IPS-20b (cell line): Measurements from ENCODE around the gene LPAR3.

ENCODE experiments used
- H3K27ac ChIP-seq: one replicate; pipeline ENCODE4 v1.5.1; 2013; ENCODE audit warnings: low read length
- H3K27me3 ChIP-seq: 2 replicates; pipeline ENCODE4 v1.6.1; 2013; ENCODE audit warnings: mild to moderate bottlenecking, low read length, inconsistent platforms; ENCODE audit not compliant: insufficient read depth
- H3K36me3 ChIP-seq: 2 replicates; pipeline ENCODE4 v1.6.1; 2013; ENCODE audit warnings: low read depth, mild to moderate bottlenecking, inconsistent platforms, low read length, moderate library complexity; ENCODE audit not compliant: insufficient read depth
- H3K4me1 ChIP-seq: 2 replicates; pipeline ENCODE4 v1.6.1; 2013; ENCODE audit warnings: mild to moderate bottlenecking, control low read depth, inconsistent platforms, low read length, moderate library complexity; ENCODE audit not compliant: insufficient read depth
- H3K4me3 ChIP-seq: 2 replicates; pipeline ENCODE4 v1.5.1; 2013; ENCODE audit warnings: mild to moderate bottlenecking, low read length, inconsistent platforms
- H3K9ac ChIP-seq: 2 replicates; pipeline ENCODE4 v1.6.1; 2013; ENCODE audit warnings: low read depth, mild to moderate bottlenecking, inconsistent platforms, low read length, moderate library complexity
- H3K9me3 ChIP-seq: 2 replicates; pipeline ENCODE4 v1.6.1; 2013; ENCODE audit warnings: mild to moderate bottlenecking, low read depth, low read length, inconsistent platforms; ENCODE audit not compliant: insufficient read depth

Gene LPAR3

GRCh38 chr1:84781946-84782771 lies 110.8 kb downstream of the LPAR3 start:
- H3K9me3 ChIP-seq, result no peaks in the 10 kb centered on the region
- no peaks in the 10 kb centered on the region for H3K36me3 ChIP-seq
- H3K4me3 ChIP-seq, result peak overlapping the region; percentile 20
- H3K27me3 ChIP-seq, result no peaks in the 10 kb centered on the region
- peaks cover 6% of the 10 kb centered on the region; the same call in 1 of the 2 replicates for H3K4me1 ChIP-seq
- no peak overlapping the region for H3K27ac ChIP-seq
- H3K9ac ChIP-seq, result peak overlapping the region; percentile 18; the same call in 1 of the 2 replicates

GRCh38 chr1:84780000-84780716 lies 112.8 kb downstream of the LPAR3 start:
- no peaks in the 10 kb centered on the region for H3K27me3 ChIP-seq
- no peak overlapping the region for H3K9ac ChIP-seq
- H3K27ac ChIP-seq, result no peak overlapping the region
- peaks cover 6% of the 10 kb centered on the region; the same call in 1 of the 2 replicates for H3K4me1 ChIP-seq
- H3K36me3 ChIP-seq, result no peaks in the 10 kb centered on the region
- H3K4me3 ChIP-seq, result no peak overlapping the region
- H3K9me3 ChIP-seq, result no peaks in the 10 kb centered on the region

- Histone ChIP-seq H3K27ac (no peak overlapping the region), H3K9ac (no peak overlapping the region), H3K36me3 (no peaks in the 10 kb centered on the region), H3K4me3 (no peak overlapping the region), H3K9me3 (no peaks in the 10 kb centered on the region), H3K4me1 (peaks cover under 1% of the 10 kb centered on the region; the same call in 1 of the 2 replicates), H3K27me3 (no peaks in the 10 kb centered on the region; the same call in 1 of the 2 replicates)
Measured at GRCh38 chr1:84776639-84777038, 116.4 kb downstream of the LPAR3 start.

- H3K4me1 ChIP-seq, result no peaks in the 10 kb centered on the region
- H3K9me3 ChIP-seq, result no peaks in the 10 kb centered on the region
Measured at GRCh38 chr1:84775535-84775920, 117.5 kb downstream of the LPAR3 start.

GRCh38 chr1:84774669-84775534 lies 118.1 kb downstream of the LPAR3 start:
- Histone ChIP-seq H3K36me3 (no peaks in the 10 kb centered on the region), H3K4me1 (no peaks in the 10 kb centered on the region), H3K27me3 (no peaks in the 10 kb centered on the region; the same call in 1 of the 2 replicates), H3K4me3 (no peak overlapping the region), H3K27ac (no peak overlapping the region), H3K9me3 (no peaks in the 10 kb centered on the region), H3K9ac (no peak overlapping the region)

More at GRCh38 chr1:84775535-84775920, 117.5 kb downstream of the LPAR3 start:
- Histone ChIP-seq H3K27me3 (no peaks in the 10 kb centered on the region; the same call in 1 of the 2 replicates), H3K4me3 (no peak overlapping the region), H3K9ac (no peak overlapping the region), H3K27ac (no peak overlapping the region), H3K36me3 (no peaks in the 10 kb centered on the region)

DNA sequence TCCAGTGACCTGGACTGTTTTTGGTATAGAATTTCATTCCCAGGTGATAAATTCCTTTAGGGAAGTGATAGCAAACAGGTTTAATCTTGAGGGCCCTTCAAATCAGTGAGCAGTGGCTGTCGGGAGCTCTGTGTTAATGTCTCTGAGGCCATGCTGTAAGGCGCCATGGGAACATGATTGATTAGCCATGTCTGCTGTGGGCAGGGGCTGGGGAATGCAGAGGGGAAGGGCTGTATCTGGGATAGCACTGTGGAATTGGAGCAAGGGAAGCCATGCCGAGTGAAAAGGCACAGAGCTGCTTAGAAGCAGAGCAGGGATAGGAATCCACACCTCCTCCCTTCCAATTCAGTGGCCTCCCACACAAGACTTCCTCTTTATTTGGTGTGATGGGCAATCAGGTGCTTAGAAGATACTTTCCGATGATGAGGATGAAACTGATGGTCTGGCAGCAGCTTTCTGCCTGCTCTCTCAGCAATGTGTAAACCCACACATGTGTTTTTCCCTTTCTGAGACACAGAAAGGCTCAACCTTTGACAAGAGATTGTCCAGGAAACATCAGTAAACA lies 119.0 kb downstream of the LPAR3 start:
- Histone ChIP-seq H3K4me3 (no peak overlapping the region), H3K27me3 (no peaks in the 10 kb centered on the region; the same call in 1 of the 2 replicates), H3K27ac (no peak overlapping the region), H3K9me3 (no peaks in the 10 kb centered on the region), H3K36me3 (no peaks in the 10 kb centered on the region), H3K4me1 (no peaks in the 10 kb centered on the region), H3K9ac (no peak overlapping the region)

GRCh38 chr1:84773195-84773594 lies 119.8 kb downstream of the LPAR3 start:
- Histone ChIP-seq H3K4me3 (no peak overlapping the region), H3K9ac (no peak overlapping the region), H3K27ac (no peak overlapping the region), H3K4me1 (no peaks in the 10 kb centered on the region), H3K9me3 (no peaks in the 10 kb centered on the region), H3K27me3 (no peaks in the 10 kb centered on the region; the same call in 1 of the 2 replicates), H3K36me3 (no peaks in the 10 kb centered on the region)

DNA sequence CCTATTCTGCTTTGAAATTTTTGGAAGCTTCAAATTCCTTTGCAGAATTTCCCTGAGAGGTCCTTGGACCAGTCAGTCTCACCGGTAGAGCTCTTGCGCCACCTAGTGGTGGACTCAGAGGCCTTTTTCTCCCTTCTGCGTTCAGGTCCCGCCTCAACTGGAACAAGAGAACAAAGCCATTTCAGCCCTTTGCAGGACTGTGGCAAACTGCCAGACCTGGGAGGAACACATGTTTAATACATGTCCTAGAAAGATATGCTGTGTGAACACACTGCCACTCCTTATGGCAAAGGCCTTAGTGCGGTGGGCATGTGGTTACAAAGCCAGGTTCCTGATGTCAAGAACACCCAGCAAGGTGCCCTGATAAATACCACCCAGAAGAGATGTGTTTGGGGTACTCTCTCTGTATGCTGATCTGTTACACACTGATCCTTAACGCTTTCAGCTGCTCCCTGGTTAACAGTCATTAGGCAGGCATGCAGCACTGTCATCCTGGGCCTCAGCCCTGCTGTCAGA lies 120.5 kb downstream of the LPAR3 start:
- H3K4me3 ChIP-seq, result no peak overlapping the region
- H3K27me3 ChIP-seq, result no peaks in the 10 kb centered on the region; the same call in 1 of the 2 replicates
- H3K36me3 ChIP-seq, result no peaks in the 10 kb centered on the region
- H3K9me3 ChIP-seq, result no peaks in the 10 kb centered on the region
- H3K27ac ChIP-seq, result no peak overlapping the region
- no peak overlapping the region for H3K9ac ChIP-seq
- H3K4me1 ChIP-seq, result no peaks in the 10 kb centered on the region

GRCh38 chr1:84771895-84772294 lies 121.1 kb downstream of the LPAR3 start:
- Histone ChIP-seq H3K27ac (no peak overlapping the region), H3K9ac (no peak overlapping the region), H3K4me1 (no peaks in the 10 kb centered on the region), H3K36me3 (no peaks in the 10 kb centered on the region), H3K27me3 (no peaks in the 10 kb centered on the region; the same call in 1 of the 2 replicates), H3K9me3 (no peaks in the 10 kb centered on the region), H3K4me3 (no peak overlapping the region)

- Histone ChIP-seq H3K27me3 (no peaks in the 10 kb centered on the region; the same call in 1 of the 2 replicates), H3K4me3 (no peak overlapping the region), H3K9ac (no peak overlapping the region), H3K27ac (no peak overlapping the region), H3K36me3 (no peaks in the 10 kb centered on the region), H3K9me3 (no peaks in the 10 kb centered on the region), H3K4me1 (no peaks in the 10 kb centered on the region)
Measured at GRCh38 chr1:84770481-84770880, 122.5 kb downstream of the LPAR3 start.

DNA sequence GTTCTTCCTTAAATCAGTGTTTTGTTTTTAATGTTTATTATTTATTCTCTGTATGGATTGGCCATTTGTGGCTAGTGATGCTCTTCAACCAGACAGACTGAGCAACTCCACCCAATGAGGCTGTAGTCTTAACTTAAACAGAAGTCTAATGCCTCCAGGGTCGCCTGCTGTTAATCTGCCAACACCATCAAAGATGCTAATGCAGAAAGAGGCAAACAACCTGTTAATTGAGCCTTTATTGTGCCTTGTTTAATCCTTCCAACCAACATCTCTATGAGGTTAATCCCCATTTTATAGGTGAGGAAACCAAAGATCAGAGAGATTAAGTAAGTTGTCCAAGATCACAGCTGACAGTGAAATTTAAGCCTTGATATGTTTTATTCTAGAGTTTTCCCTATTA lies 123.4 kb downstream of the LPAR3 start:
- Histone ChIP-seq H3K27me3 (peaks cover 8% of the 10 kb centered on the region), H3K36me3 (no peaks in the 10 kb centered on the region), H3K9ac (no peak overlapping the region), H3K4me3 (no peak overlapping the region), H3K4me1 (peaks cover 2% of the 10 kb centered on the region; the same call in 1 of the 2 replicates), H3K27ac (no peak overlapping the region), H3K9me3 (no peaks in the 10 kb centered on the region)
